K562 (cell line): ENCODE measurements around the gene SEC22C. TPM values are rescaled to one million over a fixed set of nuclear protein-coding genes. Genes with fewer than 3 reads are reported as not detected.

Source experiments
- ARID4B ChIP-seq: sonication (generic); formaldehyde crosslinking; IDR thresholded peaks from 2 replicates; pipeline ENCODE4 v1.8.0; 2022; ENCODE audit warnings: mild to moderate bottlenecking, missing genetic modification reagents
- CC2D1A ChIP-seq: fragments of 450-650 bp; IDR thresholded peaks from 2 replicates; pipeline ENCODE4 v1.6.1; 2017; ENCODE audit warnings: mild to moderate bottlenecking
- CEBPG ChIP-seq, 3 experiments: fragments of 200-800 bp in 1 of 3; sonication (Bioruptor generic) in 1 of 3; sonication (generic) in 1 of 3; formaldehyde crosslinking in 1 of 3; IDR thresholded peaks in 2 of 3; conservative IDR thresholded peaks in 1 of 3; 2 replicates each; pipeline versions ENCODE4 v1.6.1 to v1.8.0; 2016 to 2022; ENCODE audit warnings: missing compliant biosample characterization in 2 of 3, missing genetic modification characterization in 2 of 3, mild to moderate bottlenecking in 1 of 3, missing genetic modification reagents in 1 of 3
- GABPA ChIP-seq: fragments of 200-800 bp; sonication (Bioruptor generic); conservative IDR thresholded peaks from 2 replicates; pipeline ENCODE4 v1.6.1; 2016; ENCODE audit warnings: low read depth, missing genetic modification characterization, missing compliant biosample characterization
- GABPB1 ChIP-seq: sonication (generic); formaldehyde crosslinking; IDR thresholded peaks from 2 replicates; pipeline ENCODE4 v1.8.0; 2022; ENCODE audit warnings: mild to moderate bottlenecking, missing genetic modification reagents
- HDAC1 ChIP-seq, 2 experiments: fragments of 450-650 bp; IDR thresholded peaks; 2 replicates each; pipeline ENCODE4 v1.6.1; 2016 to 2017; ENCODE audit warnings: inconsistent platforms in 1 of 2, mild to moderate bottlenecking in 1 of 2, moderate library complexity in 1 of 2
- HDGF ChIP-seq: fragments of 450-650 bp; IDR thresholded peaks from 2 replicates; pipeline ENCODE4 v1.6.1; 2016
- KLF16 ChIP-seq: IDR thresholded peaks from 2 replicates; pipeline ENCODE4 v1.6.1; 2016; ENCODE audit warnings: antibody characterized with exemption
- MXD1 ChIP-seq: fragments of 250-450 bp; sonication (Bioruptor Pico); IDR thresholded peaks from 2 replicates; pipeline ENCODE4 v1.8.0; 2021; ENCODE audit warnings: borderline replicate concordance, mild to moderate bottlenecking, moderate library complexity; ENCODE audit not compliant: poor library complexity, severe bottlenecking
- POLR2AphosphoS5 ChIP-seq: IDR thresholded peaks from 2 replicates; pipeline ENCODE4 v1.6.1; 2011; ENCODE audit warnings: mild to moderate bottlenecking, low read depth, low read length, moderate library complexity; ENCODE audit not compliant: control insufficient read depth, insufficient read depth
- RBM22 ChIP-seq: fragments of 200-400 bp; formaldehyde crosslinking; IDR thresholded peaks from 2 replicates; pipeline ENCODE4 v1.6.1; 2018; ENCODE audit warnings: low read length, low read depth; ENCODE audit not compliant: poor library complexity, severe bottlenecking
- SIX5 ChIP-seq, 2 experiments: IDR thresholded peaks; 2 replicates each; pipeline ENCODE4 v1.6.1; 2011; ENCODE audit warnings: low read length in 2 of 2, borderline replicate concordance in 1 of 2, low read depth in 1 of 2, mild to moderate bottlenecking in 1 of 2, moderate library complexity in 1 of 2; ENCODE audit not compliant: insufficient read depth in 1 of 2
- TCF7 ChIP-seq: sonication (generic); IDR thresholded peaks from 2 replicates; pipeline ENCODE4 v1.6.1; 2016; ENCODE audit warnings: antibody characterized with exemption, borderline replicate concordance
- ZBTB5 ChIP-seq: fragments of 450-650 bp; IDR thresholded peaks from 2 replicates; pipeline ENCODE4 v1.6.1; 2017; ENCODE audit warnings: antibody characterized with exemption
- ZNF146 ChIP-seq: IDR thresholded peaks from one replicate; pipeline ENCODE4 v1.6.1; 2018; ENCODE audit warnings: missing compliant biosample characterization; ENCODE audit not compliant: unreplicated experiment
- ZNF551 ChIP-seq: fragments of 250-450 bp; sonication (Bioruptor Pico); IDR thresholded peaks from 2 replicates; pipeline ENCODE4 v1.5.0; 2021; ENCODE audit warnings: mild to moderate bottlenecking, moderate library complexity
- ZNF717 ChIP-seq: fragments of 250-450 bp; sonication (Bioruptor Pico); IDR thresholded peaks from 2 replicates; pipeline ENCODE4 v1.5.0; 2021
- polyA plus RNA-seq, 8 experiments: library from polyadenylated mRNA; depleted of rRNA in 4 of 8; stranded (reverse) in 5 of 8; unstranded in 3 of 8; fragments of >200 nt; fragmentation: Nextera tagmentation in 2 of 8; fragmentation: Illumina TruSeq in 1 of 8; extraction: Ambion mirVana in 2 of 8; extraction: Trizol in 1 of 8; gene quantifications; 2 replicates each; pipeline versions ENCODE4 v1.2.1 to v1.2.3, GENCODE V29; 2011 to 2014; ENCODE audit warnings: inconsistent platforms in 1 of 8, missing spikeins in 1 of 8
- total RNA-seq, 7 experiments: library from RNA; depleted of rRNA in 6 of 7; stranded (reverse); fragments of >200 nt in 6 of 7; fragmentation: Illumina TruSeq in 2 of 7; extraction: Trizol in 2 of 7; gene quantifications; 2 replicates each; pipeline versions ENCODE4 v1.2.1 to v1.2.3, GENCODE V29; 2011 to 2021; ENCODE audit warnings: low replicate concordance in 1 of 7
- TF ChIP-seq, protein P1 (sequence below): fragments of 450-650 bp; IDR thresholded peaks from 2 replicates; pipeline ENCODE4 v1.6.1; 2016; ENCODE audit warnings: antibody characterized with exemption

Gene SEC22C
- total and polyA plus RNA-seq, 9 of the 15 experiments (the other 6 are each of a cell fraction or from before 2014, with no cell fraction given) = 35.6 to 68.4 (median 50.7) TPM

- TF ChIP-seq ARID4B (CRISPR knock-in tag) (0 out of 2 replicates have a peak, but pooled peaks have one; percentile 36), HDGF (0 out of 2 replicates have a peak, but pooled peaks have one; percentile 12), KLF16 (no peak), CC2D1A (0 out of 2 replicates have a peak, but pooled peaks have one; percentile 54), ZNF146 (no peak), ZNF717 (no peak), TCF7 (0 out of 2 replicates have a peak, but pooled peaks have one; percentile 22), CEBPG (CRISPR knock-in tag; IDR thresholded peaks at IDR 0.05) (no peak), CEBPG (tag; conservative IDR thresholded peaks at IDR 0.05 in 1 of 2, IDR thresholded peaks at IDR 0.05 in 1 of 2) (no peak), ZBTB5 (no peak), GABPB1 (CRISPR knock-in tag) (0 out of 2 replicates have a peak, but pooled peaks have one; percentile 37), ZNF551 (CRISPR knock-in tag) (no peak), RBM22 (no peak), MXD1 (CRISPR knock-in tag) (no peak), POLR2AphosphoS5 (peak; percentile 10; the same call in 1 of the 2 replicates), GABPA (tag) (peak; percentile 56; the same call in 1 of the 2 replicates), HDAC1 (IDR thresholded peaks at IDR 0.05) (peak in 1 of 2 experiments; percentile 56; a peak in 1 of 4 replicates), SIX5 (IDR thresholded peaks at IDR 0.05; ENCODE audit: borderline replicate concordance in 1 of 2, insufficient read depth in 1 of 2, low read depth in 1 of 2, low read length in 2 of 2) (no peak)
- TF ChIP-seq, protein P1, sequence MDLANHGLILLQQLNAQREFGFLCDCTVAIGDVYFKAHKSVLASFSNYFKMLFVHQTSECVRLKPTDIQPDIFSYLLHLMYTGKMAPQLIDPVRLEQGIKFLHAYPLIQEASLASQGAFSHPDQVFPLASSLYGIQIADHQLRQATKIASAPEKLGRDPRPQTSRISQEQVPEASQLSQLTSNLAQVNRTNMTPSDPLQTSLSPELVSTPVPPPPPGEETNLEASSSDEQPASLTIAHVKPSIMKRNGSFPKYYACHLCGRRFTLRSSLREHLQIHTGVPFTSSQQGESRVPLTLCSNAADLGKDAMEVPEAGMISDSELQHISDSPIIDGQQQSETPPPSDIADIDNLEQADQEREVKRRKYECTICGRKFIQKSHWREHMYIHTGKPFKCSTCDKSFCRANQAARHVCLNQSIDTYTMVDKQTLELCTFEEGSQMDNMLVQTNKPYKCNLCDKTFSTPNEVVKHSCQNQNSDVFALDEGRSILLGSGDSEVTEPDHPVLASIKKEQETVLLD = peak; percentile 66; the same call in 1 of the 2 replicates
Observed at GRCh38 chr3:42600958-42601675, 19.4 kb upstream of the SEC22C start (continued).
